ENCODE measurements around the gene ZC3H12C.

The ZC3H12C gene

GRCh38 chr11:110092515-110093406, at the start of gene ZC3H12C:
Gene ZC3H12C, plus strand, starts transcription at chr11:110093392. Its CDS starts 20 bp downstream, at chr11:110093412.
- Histone ChIP-seq H3K4me3 (ENCODE audit: insufficient read length, low read depth) (peak within 1 kb of the TSS; percentile 66), H3K9me3 (ENCODE audit: insufficient read depth, low read length) (no peaks in the 10 kb centered on the region), H3K36me3 (ENCODE audit: insufficient read depth, insufficient read length, low read length) (no peaks in the 10 kb centered on the region), H3K27me3 (ENCODE audit: insufficient read depth, insufficient read length) (peaks cover 18% of the 10 kb centered on the region), H3K4me1 (ENCODE audit: insufficient read depth, insufficient read length) (no peaks in the 10 kb centered on the region), H3K9ac (ENCODE audit: insufficient read length, low read depth) (peak within 1 kb of the TSS; percentile 77)
- peak; percentile 73 for DNase-seq (ENCODE audit: low read depth, low spot score)
- TF ChIP-seq YY1 (IDR thresholded peaks at IDR 0.05; ENCODE audit: insufficient read depth, insufficient read length) = no peak
- no peak for TF ChIP-seq SUZ12 (IDR thresholded peaks at IDR 0.05; ENCODE audit: extremely low read depth, insufficient read depth, insufficient read length)
- TF ChIP-seq ZNF274 (IDR thresholded peaks at IDR 0.05; ENCODE audit: low read depth, low read length) = no peak

DNA sequence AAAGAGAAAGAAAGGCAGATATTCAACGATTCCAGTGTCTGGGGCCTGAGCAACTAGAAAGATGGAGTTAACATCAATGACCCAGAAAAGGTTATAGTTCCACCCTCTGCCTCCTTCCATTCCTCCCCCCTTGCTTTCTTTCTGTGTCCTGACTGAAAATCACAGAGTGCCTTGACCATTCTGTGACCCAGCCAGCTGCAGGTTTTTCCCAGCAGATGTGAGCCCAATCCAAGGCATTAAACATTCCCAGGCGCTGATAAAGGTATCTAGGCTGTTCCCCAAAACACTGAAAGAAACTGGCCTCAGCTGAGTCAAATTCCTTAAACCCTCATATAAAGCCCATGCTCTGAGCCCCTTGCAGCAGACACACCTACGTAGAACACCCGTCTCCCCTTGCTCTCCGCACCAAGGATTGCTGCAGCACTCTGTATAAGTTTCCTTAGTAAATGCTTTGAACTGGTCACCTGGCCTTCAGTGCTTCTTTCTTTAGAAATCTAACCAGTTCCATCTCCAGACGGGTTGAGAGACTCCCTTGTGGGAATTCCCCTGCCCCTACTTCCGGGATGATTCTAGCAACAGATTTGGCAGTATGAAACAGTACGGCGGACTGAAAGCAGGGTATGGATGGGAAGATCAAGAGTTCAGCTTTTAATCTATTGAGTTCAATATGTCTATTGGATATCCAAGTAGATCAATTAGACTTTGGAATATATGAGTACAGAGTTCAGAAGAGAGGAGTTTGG, 48.8 kb upstream of the ZC3H12C start:
- no peak for DNase-seq (ENCODE audit: low read depth, low spot score)
- H3K9me3 ChIP-seq (ENCODE audit: insufficient read depth, low read length) = peaks cover 3% of the 10 kb centered on the region; the same call in 1 of the 2 replicates
- no peaks in the 10 kb centered on the region for H3K36me3 ChIP-seq (ENCODE audit: insufficient read depth, insufficient read length, low read length)
- TF ChIP-seq SUZ12 (IDR thresholded peaks at IDR 0.05; ENCODE audit: extremely low read depth, insufficient read depth, insufficient read length) = no peak
- TF ChIP-seq ZNF274 (IDR thresholded peaks at IDR 0.05; ENCODE audit: low read depth, low read length) = no peak
- TF ChIP-seq YY1 (IDR thresholded peaks at IDR 0.05; ENCODE audit: insufficient read depth, insufficient read length) = no peak
- no peaks in the 10 kb centered on the region for H3K4me1 ChIP-seq (ENCODE audit: insufficient read depth, insufficient read length)
- H3K9ac ChIP-seq (ENCODE audit: insufficient read length, low read depth) = no peak overlapping the region
- H3K4me3 ChIP-seq (ENCODE audit: insufficient read length, low read depth) = no peak overlapping the region
- no peaks in the 10 kb centered on the region for H3K27me3 ChIP-seq (ENCODE audit: insufficient read depth, insufficient read length)

- DNase-seq (ENCODE audit: low read depth, low spot score) = no peak
Measured at GRCh38 chr11:110046775-110047380, 46.3 kb upstream of the ZC3H12C start.

DNA sequence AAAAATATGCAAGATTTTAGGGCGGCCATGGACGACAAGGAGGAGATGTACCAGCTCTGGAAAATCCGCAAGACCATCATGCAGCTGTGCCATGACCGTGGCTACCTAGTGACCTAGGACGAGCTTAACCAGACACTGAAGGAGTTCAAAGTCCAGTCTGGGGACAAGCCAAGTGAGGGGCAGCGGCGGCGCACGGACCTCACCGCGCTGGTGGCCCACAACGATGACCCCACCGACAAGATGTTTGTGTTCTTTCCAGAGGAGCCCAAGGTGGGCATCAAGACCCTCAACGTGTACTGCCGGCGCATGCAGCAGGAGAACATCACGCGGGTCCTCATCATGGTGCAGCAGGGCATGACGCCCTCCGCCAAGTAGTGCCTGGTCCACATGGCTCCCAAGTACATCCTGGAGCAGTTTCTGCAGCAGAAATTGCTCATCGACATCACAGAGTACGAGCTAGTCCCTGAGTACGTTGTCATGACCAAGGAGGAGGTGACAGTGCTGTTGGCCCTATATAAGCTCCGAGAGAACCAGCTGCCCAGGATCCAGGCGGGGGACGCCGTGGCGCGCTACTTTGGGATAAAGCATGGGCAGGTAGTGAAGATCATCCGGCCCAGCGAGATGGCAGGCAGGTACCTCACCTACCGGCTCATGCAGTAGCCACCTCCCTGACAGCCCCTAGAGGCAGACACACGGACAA, 43.5 kb upstream of the ZC3H12C start:
- no peak overlapping the region for H3K9ac ChIP-seq (ENCODE audit: insufficient read length, low read depth)
- peaks cover 14% of the 10 kb centered on the region for H3K9me3 ChIP-seq (ENCODE audit: insufficient read depth, low read length)
- no peak for DNase-seq (ENCODE audit: low read depth, low spot score)
- no peak overlapping the region for H3K4me3 ChIP-seq (ENCODE audit: insufficient read length, low read depth)
- no peaks in the 10 kb centered on the region for H3K27me3 ChIP-seq (ENCODE audit: insufficient read depth, insufficient read length)
- no peak for TF ChIP-seq SUZ12 (IDR thresholded peaks at IDR 0.05; ENCODE audit: extremely low read depth, insufficient read depth, insufficient read length)
- TF ChIP-seq YY1 (IDR thresholded peaks at IDR 0.05; ENCODE audit: insufficient read depth, insufficient read length) = no peak
- no peak for TF ChIP-seq ZNF274 (IDR thresholded peaks at IDR 0.05; ENCODE audit: low read depth, low read length)
- H3K4me1 ChIP-seq (ENCODE audit: insufficient read depth, insufficient read length) = no peaks in the 10 kb centered on the region
- no peaks in the 10 kb centered on the region for H3K36me3 ChIP-seq (ENCODE audit: insufficient read depth, insufficient read length, low read length)

More at GRCh38 chr11:110046775-110047380, 46.3 kb upstream of the ZC3H12C start:
- TF ChIP-seq SUZ12 (IDR thresholded peaks at IDR 0.05; ENCODE audit: extremely low read depth, insufficient read depth, insufficient read length) (no peak), YY1 (IDR thresholded peaks at IDR 0.05; ENCODE audit: insufficient read depth, insufficient read length) (no peak), ZNF274 (IDR thresholded peaks at IDR 0.05; ENCODE audit: low read depth, low read length) (no peak)
- Histone ChIP-seq H3K9ac (ENCODE audit: insufficient read length, low read depth) (no peak overlapping the region), H3K9me3 (ENCODE audit: insufficient read depth, low read length) (no peaks in the 10 kb centered on the region; the same call in 1 of the 2 replicates), H3K27me3 (ENCODE audit: insufficient read depth, insufficient read length) (no peaks in the 10 kb centered on the region), H3K4me3 (ENCODE audit: insufficient read length, low read depth) (no peak overlapping the region), H3K4me1 (ENCODE audit: insufficient read depth, insufficient read length) (no peaks in the 10 kb centered on the region), H3K36me3 (ENCODE audit: insufficient read depth, insufficient read length, low read length) (no peaks in the 10 kb centered on the region)

DNA sequence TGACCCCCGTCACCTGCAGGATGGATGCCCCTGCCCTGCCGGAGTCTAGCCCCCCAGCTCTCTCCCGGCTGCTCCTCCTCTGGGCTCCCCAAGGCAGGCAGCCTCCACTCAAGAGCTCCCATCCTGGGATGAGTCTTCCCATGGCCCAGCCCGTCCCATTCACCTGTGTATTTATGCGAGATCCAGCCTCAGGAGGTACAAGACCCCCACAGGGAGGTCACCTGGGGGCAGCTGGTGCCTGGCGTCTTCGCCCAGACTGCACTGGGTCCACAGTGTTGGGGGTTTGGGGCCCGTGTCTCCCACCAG, 43.0 kb upstream of the ZC3H12C start:
- TF ChIP-seq SUZ12 (IDR thresholded peaks at IDR 0.05; ENCODE audit: extremely low read depth, insufficient read depth, insufficient read length) (no peak), ZNF274 (IDR thresholded peaks at IDR 0.05; ENCODE audit: low read depth, low read length) (no peak), YY1 (IDR thresholded peaks at IDR 0.05; ENCODE audit: insufficient read depth, insufficient read length) (no peak)
- Histone ChIP-seq H3K27me3 (ENCODE audit: insufficient read depth, insufficient read length) (no peaks in the 10 kb centered on the region), H3K9ac (ENCODE audit: insufficient read length, low read depth) (no peak overlapping the region), H3K4me1 (ENCODE audit: insufficient read depth, insufficient read length) (no peaks in the 10 kb centered on the region), H3K9me3 (ENCODE audit: insufficient read depth, low read length) (peaks cover 15% of the 10 kb centered on the region), H3K4me3 (ENCODE audit: insufficient read length, low read depth) (no peak overlapping the region), H3K36me3 (ENCODE audit: insufficient read depth, insufficient read length, low read length) (no peaks in the 10 kb centered on the region)
- DNase-seq (ENCODE audit: low read depth, low spot score) = no peak

DNA sequence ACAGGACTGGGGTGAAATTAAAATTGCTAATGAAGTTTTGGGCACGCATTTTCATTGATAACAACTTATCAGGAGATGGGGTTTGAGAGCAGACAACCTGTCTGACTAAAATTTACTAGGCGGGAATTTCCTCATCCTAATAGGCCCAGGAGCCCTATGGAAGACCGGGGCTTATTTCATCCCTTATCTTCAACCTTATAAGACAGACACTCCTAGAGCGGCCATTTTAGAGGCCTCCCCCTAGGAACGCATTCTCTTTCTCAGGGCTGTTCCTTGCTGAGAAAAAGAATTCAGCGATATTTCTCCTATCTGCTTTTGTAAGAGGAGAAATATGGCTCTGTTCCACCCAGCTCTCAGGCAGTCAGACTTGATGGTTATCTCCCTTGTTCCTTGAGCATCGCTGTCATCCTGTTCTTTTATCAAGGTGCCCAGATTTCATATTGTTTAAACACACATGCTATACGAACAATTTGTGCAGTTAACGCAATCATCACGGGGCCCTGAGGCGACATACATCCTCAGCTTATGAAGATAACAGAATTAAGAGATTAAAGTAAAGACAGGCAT, 39.3 kb upstream of the ZC3H12C start:
- DNase-seq (ENCODE audit: low read depth, low spot score) = no peak
- H3K36me3 ChIP-seq (ENCODE audit: insufficient read depth, insufficient read length, low read length) = no peaks in the 10 kb centered on the region
- no peaks in the 10 kb centered on the region for H3K27me3 ChIP-seq (ENCODE audit: insufficient read depth, insufficient read length)
- peaks cover 15% of the 10 kb centered on the region for H3K9me3 ChIP-seq (ENCODE audit: insufficient read depth, low read length)
- no peaks in the 10 kb centered on the region for H3K4me1 ChIP-seq (ENCODE audit: insufficient read depth, insufficient read length)
- no peak overlapping the region for H3K4me3 ChIP-seq (ENCODE audit: insufficient read length, low read depth)
- TF ChIP-seq YY1 (IDR thresholded peaks at IDR 0.05; ENCODE audit: insufficient read depth, insufficient read length) (no peak), SUZ12 (IDR thresholded peaks at IDR 0.05; ENCODE audit: extremely low read depth, insufficient read depth, insufficient read length) (no peak), ZNF274 (IDR thresholded peaks at IDR 0.05; ENCODE audit: low read depth, low read length) (no peak)
- no peak overlapping the region for H3K9ac ChIP-seq (ENCODE audit: insufficient read length, low read depth)

Measured in NT2/D1 (cell line).